GM18520 (cell line): ENCODE measurements around the gene ANGPTL8.

Experiments used
- ATAC-seq: cut with Tn5 transposase; IDR thresholded peaks from one replicate; pipeline ENCODE4 v1.9.1; 2021; ENCODE audit not compliant: unreplicated experiment

The ANGPTL8 gene

DNA sequence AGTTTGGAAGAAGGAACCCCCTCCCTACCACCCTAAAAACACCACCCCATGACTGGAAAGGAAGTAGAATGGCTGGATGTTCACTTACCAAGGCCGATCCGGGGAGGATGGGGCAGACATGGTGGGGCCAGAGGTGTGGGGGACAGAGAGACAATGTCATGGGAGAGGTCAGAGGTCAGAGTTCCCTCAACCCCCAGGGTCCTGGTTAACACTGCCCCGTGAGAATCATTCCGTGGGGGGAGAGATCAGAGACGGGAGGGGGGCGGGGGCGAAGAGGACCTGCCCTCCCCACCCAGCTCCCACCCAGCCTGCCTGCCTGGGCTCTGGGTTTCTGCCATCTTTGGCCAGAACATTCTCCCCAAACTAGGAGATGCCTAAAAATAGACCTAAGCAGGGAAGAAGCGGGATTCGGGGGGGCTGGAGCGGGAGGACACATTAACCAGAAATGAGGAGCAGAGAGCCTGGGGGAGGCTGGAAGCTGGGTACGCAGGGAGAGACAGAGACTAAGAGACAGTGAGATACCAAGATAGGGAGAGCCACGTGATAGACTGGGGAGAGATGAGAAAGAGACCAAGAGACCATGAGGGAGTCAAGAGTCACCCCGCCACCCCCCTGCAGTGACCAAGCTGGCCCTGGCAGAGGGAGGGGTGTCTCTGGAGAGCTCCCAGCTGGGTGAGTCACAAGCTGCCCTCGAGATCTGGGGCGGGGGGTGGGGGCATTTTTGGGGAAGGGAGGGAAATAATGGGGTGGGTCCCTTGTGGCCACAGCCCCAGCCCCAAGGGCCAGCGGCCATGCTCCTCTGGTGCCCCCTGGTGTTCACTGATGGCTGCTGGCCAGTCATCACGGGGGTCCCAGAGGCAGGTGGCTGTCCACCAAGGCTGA, 36.0 kb upstream of the ANGPTL8 start:
- ATAC-seq: no peak

DNA sequence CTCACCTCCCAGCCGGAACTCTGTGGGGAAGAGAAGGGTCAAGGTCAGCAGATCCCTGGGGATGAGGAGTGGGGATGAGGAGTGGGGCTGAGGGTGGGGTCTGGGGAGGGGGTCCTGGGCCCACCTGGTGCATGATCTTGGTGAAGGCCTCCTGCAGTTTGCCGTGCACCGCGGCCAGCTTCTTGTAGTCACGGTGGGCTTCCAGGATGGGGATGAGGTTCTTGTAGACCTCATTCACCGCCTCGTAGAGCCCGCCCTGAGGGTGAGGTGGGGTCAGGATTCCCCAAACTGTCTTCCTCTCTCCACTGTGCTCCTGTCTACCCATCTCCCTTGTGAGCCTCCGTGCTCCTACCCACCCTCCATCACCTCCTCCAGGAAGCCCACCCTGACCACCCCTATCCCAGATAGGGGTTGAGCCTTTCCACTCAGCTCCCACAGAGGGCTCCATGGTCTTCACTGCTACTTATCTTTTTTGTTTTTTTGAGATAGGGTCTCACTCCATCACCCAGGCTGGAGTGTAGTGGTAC, 35.3 kb upstream of the ANGPTL8 start:
- ATAC-seq: no peak

DNA sequence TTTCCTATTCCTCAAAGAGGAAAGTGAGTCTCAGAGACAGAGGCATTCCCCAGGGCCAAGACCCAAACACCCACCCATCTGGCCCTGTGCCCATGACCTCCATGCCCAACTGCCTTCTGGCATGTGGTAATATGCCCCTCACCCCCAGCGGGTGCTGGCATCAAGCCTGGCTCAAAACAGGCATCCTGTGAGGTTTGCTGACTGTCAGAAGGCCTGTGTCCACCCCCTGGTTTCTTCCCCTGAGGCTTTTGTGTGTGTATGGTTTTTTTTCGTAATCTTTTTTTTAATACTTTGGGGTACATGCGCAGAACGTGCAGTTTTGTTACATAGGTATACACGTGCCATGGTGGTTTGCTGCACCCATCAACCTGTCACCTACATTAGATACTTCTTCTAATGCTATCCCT, 34.5 kb upstream of the ANGPTL8 start:
- no peak for ATAC-seq

DNA sequence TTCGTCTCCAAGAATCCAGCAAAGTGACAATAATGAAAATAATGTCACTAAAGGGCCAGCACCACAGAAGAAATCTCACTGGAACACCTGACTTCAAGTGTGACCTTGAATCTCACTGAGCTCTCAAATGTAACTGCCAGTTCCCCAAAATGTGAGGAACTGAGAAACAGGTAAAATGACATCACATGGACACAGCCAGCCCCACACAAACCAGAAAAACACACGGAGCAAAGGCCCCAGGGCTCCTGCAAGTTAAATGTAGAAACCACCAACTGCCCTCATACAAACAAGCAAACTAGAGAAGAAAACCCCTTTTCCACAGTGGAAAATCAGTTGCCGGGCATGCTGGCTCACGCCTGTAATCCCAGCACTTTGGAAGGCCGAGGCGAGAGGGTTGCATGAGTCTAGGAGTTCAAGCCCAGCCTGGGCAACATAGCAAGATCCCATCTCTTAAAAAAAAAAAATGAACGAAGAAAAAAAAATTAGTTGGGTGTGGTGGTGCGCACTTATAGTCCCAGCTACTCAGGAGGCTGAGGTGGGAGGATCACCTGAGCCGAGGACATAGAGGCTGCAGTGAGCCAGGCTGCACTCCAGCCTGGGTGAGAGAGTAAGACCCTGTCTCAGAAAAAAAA, 33.4 kb upstream of the ANGPTL8 start:
- ATAC-seq: no peak

DNA sequence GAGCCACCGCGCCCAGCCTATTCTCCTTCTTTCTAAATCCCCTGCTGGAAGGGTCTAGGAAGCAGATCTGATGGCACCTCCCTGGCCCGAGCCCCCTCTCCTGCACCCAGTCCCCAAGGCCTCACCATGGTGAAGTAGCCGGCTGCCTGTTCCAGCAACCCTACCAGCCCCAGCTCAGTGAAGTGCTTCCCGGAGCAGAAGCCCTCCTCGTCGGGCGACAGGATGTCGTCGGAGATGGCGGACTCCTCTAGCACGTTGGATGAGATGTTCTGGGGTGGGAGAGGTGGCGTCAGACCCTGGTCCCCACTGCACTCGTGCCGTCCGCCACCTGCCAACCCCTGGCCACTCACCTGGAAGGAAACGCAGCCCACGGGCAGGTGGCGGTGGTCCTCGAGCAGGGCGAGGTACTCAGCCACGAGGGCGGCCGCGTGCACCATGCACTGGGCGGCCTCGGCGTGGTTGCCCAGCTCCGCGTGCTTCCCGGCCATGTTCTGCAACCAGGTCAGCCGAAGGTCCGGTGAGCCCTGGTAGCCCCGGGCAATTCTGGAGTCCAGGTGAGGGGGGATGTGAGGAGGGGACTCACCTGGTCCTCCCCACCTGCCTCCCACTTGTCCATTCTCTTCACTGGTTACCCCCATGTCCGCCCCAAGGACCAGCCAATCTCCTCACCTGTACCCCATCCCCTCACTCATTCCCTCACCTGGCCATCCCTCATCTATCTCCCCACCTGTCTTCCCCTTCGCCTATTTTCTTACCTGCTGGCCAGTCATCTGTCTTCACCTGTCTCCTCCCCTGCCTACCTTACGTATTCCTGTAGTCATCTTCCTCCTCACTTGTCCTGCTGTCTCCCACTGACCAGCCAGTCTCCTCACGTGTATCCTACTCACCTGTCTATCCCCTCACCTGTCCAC, 30.6 kb upstream of the ANGPTL8 start:
- no peak for ATAC-seq

DNA sequence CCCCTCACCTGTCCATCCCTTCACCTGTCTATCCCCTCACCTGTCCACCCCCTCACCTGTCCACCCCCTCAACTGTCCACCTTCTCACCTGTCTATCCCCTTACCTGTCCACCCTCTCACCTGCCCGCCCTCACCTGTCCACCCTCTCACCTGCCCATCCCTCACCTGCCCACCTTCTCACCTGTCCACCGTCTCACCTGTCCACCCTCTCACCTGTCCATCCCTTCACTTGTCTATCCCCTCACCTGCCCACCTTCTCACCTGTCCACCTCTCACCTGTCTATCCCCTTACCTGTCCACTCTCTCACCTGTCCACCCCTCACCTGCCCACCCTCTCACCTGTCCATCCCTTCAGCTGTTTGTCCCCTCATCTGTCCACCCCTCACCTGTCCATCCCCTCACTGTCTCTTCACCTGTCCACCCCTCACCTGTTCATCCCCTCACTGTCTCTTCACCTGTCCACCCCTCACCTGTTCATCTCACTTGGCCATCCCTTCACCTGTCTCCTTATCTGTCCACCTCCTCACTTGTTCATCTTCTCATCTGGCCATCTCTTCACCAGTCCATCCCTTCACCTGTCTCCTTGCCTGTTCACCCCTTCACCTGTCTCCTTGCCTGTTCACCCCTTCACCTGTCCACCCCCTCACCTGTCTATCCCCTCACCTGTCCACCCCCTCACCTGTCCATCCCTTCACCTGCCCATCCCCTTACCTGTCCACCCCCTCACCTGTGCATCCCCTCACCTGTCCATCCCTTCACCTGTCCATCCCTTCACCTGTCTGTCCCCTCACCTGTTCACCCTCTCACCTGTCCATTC, 29.4 kb upstream of the ANGPTL8 start:
- ATAC-seq: no peak

DNA sequence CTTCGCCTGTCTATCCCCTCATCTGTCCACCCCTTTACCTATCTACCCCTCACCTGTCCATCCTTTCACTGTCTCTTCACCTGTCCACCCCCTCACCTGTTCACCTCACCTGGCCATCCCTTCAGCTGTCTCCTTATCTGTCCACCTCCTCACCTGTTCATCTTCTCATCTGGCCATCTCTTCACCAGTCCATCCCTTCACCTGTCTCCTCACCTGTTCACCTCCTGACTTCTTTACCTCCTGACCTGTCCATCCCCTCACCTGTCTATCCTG, 28.8 kb upstream of the ANGPTL8 start:
- no peak for ATAC-seq

DNA sequence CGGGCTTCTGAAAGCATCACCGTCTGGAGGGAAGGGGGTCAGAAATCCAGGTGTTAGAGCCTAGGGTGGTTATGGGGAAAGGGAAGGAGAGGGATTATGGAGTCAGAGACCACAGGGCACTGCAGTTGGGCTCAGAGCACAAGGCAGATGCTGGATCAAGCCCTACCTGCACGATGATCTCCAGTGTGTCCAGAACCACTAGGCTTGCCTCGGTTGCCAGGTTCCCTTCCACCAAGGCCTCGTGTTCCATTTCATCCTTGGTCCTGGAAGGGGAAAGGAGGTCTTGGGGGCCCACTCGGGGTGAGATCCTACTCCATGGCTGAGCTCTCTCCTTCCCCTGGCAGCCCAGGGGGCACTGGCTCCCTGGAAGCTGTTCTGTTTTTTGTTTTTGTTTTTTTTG, 25.0 kb upstream of the ANGPTL8 start:
- ATAC-seq: no peak

DNA sequence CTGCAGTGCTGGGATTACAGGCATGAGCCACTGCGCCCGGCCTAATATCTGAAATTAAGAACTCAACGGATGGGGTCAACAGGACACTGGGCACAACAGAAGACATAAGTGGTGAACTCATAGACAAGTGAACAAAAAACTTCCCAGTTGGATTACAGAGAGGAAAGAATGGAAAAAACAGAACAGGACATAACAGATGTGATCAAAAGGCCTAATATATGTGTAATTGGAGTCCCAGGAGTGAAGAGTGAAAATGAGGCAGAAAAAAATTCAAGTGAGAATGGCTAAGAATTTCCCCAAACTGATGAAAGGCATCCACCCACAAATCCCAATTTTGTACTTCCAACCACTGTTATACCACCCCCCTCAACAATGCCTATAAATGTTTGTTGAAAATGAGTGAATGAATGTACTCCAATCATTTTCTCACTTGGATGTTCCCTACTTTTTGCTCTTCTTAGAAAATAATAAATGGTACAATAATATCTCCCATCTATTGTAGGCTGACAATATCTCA, 18.3 kb upstream of the ANGPTL8 start:
- no peak for ATAC-seq

DNA sequence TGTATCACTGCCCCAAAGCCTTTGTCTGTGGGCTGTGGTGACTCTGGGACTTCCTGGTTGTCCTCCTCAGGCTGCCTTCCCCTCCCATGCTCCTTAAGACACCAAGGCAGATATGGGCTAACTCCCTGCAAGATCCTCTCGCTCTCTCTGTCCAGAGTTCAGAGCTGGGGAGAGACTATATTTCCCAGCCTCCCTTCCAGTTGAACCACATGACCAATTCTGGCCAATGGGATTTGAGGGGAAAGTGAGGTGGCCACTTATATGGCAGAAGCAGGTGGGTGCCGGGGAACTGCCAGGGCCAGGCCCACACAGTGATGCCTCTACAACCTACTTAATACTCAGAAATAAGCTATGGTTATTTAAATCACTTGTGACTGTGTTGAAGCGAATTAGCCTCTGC, 16.2 kb upstream of the ANGPTL8 start:
- no peak for ATAC-seq

DNA sequence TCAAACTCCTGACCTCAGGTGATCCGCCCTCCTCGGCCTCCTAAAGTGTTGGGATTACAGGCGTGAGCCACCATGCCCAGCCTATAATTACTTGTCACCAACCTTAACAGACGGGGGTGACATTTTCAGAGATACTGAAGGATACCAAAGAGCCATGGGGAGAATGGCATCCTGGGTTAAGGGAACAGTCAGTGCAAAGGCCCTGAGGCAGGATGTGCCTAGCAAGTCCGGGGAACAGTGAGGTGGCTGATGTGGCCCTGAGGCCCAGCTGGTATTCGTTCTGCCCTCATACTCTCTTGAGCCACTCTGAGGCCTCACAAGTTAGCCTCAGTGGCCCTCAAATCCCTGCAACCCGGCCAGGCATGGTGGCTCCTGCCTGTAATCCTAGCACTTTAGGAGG, 15.0 kb upstream of the ANGPTL8 start:
- no peak for ATAC-seq

DNA sequence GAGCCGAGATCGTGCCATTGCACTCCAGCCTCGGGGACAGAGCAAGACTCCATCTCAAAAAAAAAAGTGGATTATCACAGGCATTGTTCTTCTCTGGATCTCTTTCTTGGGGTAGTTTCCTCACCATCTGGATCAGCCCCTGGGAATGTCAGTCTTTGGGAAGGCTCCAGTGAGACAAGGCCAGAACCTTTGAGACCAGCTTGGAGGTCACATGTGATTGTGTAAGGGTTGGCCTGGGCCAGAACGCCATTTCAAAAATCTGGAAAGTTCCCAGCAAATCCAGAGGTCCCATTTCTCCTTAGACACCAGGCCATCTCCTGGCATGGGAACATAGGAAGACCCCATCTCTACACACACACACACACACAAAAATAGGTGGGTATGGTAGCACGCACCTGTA, 14.2 kb upstream of the ANGPTL8 start:
- ATAC-seq: no peak

DNA sequence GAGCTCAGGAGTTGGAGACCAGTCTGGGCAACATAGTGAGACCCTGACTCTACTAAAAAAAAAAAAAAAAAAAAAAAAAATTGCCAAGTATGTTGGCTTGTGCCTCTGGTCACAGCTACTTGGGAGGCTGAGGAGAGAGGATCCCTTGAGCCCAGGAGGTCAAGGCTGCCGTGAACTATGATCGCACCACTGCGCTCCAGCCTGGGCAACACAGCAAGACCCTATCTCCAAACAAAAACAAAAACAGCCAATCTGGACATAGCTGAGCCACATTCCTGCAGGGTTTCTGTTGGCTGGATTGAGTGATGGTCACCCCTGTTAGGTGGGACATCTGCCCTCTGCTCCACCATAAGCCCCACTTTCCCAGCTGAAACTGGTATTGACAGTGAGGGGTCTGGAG, 13.6 kb upstream of the ANGPTL8 start:
- no peak for ATAC-seq

DNA sequence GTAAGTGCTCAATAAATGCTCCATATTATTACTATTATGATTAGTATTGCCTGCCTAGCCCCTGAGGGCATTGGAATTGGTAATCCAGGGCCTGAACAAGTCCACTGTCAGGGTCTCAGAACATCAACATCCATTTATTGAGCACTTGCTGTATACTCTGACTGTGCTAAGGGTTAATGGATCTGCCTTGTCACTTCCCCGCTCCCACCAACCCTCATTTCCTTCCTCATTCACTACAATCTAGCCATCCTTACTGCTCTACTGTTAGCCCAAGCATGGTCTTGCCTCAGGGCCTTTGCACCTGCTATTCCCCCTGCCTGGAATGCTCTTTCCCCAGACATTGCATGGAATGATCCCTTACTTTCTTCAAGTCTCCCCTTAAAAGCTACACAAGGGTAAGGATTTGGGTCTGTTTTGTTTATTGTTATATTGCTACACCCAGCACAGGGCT, 12.7 kb upstream of the ANGPTL8 start:
- ATAC-seq: no peak

DNA sequence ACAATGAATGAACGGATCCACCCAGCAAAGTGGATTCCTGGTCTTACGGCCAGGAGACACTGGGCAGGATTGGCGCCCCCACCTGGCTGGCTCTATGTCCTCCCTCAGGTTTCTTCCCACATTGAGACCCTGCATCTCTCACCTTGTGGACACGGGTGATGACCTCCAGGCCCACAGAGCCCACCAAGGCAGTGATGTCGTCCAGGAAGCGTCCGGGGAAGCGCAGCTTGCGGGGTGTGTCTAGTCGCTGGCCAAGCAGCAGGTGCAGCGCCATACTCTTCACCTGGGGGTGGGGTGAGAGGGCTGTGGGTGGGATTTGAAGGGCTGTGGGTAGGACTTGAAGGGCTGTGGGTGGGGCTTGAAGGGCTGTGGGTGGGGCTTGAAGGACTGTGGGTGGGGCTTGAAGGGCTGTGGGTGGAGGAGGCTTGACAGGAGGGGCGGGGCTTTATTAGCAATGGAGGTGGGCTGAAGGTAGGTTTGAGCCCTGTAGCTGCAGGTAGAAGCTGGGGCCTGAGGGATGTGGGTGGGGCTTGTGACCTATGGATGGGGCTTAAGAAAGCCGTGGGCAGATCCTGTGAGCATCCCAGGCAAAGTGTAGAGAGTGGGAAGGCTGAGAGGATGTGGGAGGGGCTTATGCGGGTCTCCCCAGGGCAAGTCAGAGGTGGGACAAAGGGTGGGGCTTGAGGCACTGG, 12.1 kb upstream of the ANGPTL8 start:
- no peak for ATAC-seq

DNA sequence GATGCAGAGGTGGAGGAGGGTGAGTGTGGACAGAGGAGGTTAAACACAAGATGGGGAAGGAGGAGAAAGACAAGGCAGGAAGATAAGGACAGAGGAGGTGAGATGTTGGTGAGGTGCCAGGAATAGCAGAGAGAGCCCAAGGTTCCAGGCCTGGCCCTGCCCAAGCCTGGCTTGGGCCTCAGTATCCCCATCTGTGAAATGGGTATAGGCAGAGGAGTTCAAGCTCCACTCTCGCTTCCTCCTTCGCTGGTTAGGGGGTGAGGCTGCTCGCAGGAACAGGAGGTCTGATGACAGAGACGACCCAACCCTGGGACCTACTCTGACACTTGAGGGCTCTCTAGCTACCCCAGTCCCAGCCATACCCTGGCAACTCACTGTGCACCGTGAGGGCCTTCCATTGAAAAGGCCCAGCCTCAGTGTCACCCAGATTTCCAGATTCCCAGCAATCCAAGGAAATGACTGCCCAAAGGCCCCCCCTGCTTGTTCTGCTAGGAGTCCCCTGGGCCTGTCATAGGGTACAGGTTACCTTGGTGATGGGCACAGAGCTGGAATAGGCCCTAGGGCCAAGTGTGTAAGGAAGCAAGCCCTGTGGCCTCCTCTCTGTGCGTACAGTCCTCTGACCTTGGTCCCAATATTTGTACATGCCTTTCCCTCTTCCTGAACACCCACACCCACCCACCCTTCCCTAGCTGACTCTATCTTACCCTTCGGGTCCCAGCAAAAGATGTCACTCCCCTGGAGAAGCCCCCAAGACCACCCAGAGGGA, 8.6 kb upstream of the ANGPTL8 start:
- no peak for ATAC-seq

DNA sequence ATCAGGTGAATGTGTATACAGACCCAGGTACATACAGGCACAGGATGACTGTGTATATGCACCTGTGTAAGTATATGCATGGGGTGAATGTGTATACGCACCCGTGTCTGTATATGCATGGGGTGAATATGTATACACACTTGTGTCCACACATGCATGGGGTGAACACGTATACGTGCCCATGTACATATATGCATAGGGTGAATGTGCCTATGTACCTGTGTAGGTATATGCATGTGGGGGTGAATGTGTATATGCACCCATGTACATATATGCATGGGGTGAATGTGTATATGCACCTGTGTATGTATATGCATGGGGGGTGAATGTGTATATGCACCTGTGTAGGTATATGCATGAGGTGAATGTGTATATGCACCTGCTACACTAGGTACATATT, 6.9 kb upstream of the ANGPTL8 start:
- ATAC-seq: no peak

DNA sequence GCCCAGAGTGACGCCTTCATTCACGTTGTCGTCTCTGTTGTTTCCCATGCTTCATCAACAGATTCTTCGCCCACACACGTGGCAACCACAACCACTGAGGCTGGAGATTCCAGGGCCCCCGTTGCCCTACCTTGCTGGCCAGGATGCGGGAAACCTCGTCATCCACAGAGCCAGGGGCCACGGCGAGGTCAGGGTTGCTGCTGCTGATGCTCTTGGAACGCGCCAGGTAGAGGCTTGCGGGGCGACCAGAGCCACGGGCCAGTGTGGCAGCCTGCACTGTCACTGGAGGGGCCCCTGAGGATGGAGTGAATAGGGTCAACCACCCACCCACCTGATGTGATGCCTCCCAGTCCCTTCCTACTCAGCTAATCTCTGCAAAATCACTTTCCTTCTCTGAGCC, 6.3 kb upstream of the ANGPTL8 start:
- no peak for ATAC-seq

DNA sequence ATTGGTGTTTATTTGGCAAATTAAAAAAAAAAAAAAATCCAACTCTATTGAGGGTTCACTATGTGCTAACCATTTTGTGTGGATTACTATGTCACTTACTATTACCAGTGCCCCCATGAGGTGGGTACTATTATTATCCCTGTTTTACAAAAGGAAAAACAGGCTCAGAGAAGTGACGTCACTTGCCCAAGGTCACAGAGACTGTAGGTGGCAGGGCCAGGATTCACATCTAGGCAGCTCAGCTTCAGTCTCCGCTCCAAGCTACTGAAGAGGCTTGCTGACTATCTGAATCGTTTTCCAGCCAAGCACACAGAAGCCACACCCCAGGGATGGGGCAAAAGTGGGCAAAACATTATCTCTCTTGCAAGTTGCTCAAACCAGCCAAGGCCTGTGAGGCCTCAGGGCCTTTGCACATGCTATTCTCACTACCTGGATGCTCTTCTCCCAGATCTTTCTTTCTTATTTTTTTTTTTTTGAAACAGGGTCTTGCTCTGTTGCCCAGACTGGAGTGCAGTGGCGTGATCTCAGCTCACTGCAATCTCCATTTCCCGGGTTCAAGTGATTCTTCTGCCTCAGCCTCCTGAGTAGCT, 4.8 kb upstream of the ANGPTL8 start:
- no peak for ATAC-seq
